Loucy (cell line): ENCODE results near the gene SLC25A10.

Experiments
- EZH2phosphoT487 ChIP-seq: fragments of 200-600 bp; IDR thresholded peaks from 2 replicates; pipeline ENCODE4 v1.6.1; 2018; ENCODE audit warnings: antibody characterized with exemption, mild to moderate bottlenecking, moderate library complexity, borderline replicate concordance
- TF ChIP-seq, protein P1 (sequence below): fragments of 200-600 bp; sonication (generic); conservative IDR thresholded peaks from 2 replicates; pipeline ENCODE4 v1.5.1; 2014; ENCODE audit warnings: mild to moderate bottlenecking, antibody characterized with exemption, low read length

DNA sequence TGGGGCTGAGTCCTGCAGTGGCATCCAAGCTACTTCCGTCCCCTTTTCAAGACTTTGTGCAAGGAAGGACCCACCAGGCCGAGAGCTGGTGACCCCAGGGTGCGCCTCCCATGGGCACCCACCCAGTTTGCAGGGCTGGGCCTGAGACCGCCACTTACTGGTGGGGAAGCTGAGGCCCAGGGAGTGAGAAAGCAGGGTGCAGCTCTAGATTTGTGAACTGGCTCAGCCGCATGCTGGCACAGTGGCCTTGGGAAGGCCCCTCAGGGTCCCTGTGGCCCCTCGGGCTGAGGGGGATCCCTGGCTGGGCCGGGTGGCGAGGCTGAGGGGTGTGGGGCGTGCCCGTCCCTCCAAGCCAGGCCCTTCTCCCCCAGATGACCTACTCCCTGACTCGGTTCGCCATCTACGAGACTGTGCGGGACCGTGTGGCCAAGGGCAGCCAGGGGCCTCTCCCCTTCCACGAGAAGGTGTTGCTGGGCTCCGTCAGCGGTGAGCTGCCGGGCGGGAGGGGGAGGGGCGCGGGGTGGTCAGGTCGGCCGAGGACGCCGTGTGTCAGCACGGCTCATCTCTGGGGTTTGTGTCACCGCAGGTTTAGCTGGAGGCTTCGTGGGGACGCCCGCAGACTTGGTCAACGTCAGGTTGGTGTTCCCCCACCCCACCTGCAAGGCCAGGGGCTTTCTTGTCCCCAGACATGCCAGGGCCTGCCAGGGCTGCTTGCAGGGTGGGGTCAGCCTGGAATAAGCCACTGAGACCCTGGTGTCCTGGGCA is 3.2 kb downstream of the SLC25A10 start:
- TF ChIP-seq, protein P1, sequence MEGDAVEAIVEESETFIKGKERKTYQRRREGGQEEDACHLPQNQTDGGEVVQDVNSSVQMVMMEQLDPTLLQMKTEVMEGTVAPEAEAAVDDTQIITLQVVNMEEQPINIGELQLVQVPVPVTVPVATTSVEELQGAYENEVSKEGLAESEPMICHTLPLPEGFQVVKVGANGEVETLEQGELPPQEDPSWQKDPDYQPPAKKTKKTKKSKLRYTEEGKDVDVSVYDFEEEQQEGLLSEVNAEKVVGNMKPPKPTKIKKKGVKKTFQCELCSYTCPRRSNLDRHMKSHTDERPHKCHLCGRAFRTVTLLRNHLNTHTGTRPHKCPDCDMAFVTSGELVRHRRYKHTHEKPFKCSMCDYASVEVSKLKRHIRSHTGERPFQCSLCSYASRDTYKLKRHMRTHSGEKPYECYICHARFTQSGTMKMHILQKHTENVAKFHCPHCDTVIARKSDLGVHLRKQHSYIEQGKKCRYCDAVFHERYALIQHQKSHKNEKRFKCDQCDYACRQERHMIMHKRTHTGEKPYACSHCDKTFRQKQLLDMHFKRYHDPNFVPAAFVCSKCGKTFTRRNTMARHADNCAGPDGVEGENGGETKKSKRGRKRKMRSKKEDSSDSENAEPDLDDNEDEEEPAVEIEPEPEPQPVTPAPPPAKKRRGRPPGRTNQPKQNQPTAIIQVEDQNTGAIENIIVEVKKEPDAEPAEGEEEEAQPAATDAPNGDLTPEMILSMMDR: no peak
- TF ChIP-seq EZH2phosphoT487: no peak
